DLD1 (cell line): Measurements from ENCODE around the gene PGGHG.
"Not testable (repeated sequence)": the region's sequence is repeated elsewhere in the genome, so short reads cannot be mapped to it uniquely, and the experiment has no call there.

ENCODE experiments used
- in situ Hi-C: cut with HindIII; loops from 2 replicates; pipeline ENCODE4 v1.10.0; 2017; ENCODE audit warnings: low sequenced_read_pairs

Gene PGGHG

GRCh38 chr11:284105-285020 is 4.6 kb upstream of the PGGHG start:
- in situ Hi-C loops, result no loop called here

GRCh38 chr11:285021-285893 is 3.7 kb upstream of the PGGHG start:
- in situ Hi-C loops, result no loop called here

GRCh38 chr11:285894-286220 is 3.1 kb upstream of the PGGHG start:
- in situ Hi-C loops, result no loop called here

GRCh38 chr11:286977-287820 is 1.7 kb upstream of the PGGHG start:
- in situ Hi-C loops, result not testable (repeated sequence)

GRCh38 chr11:287821-288477 is 977 bp upstream of the PGGHG start:
- in situ Hi-C loops, result no loop called here

- in situ Hi-C loops, result no loop called here
These were observed 429 bp downstream of the PGGHG start for GRCh38 chr11:289398-289711.

- in situ Hi-C loops, result no loop called here
These were observed 1.0 kb downstream of the PGGHG start for GRCh38 chr11:289712-290620.

GRCh38 chr11:290621-291231 is 1.8 kb downstream of the PGGHG start:
- in situ Hi-C loops, result no loop called here

- in situ Hi-C loops, result no loop called here
These were observed 2.6 kb downstream of the PGGHG start for GRCh38 chr11:291281-292210.

- in situ Hi-C loops, result no loop called here
These were observed 3.5 kb downstream of the PGGHG start for GRCh38 chr11:292211-293121.

GRCh38 chr11:293271-293851 is 4.4 kb downstream of the PGGHG start:
- in situ Hi-C loops, result no loop called here

- in situ Hi-C loops, result no loop called here
These were observed 5.1 kb downstream of the PGGHG start for GRCh38 chr11:293852-294661.

- in situ Hi-C loops, result no loop called here
These were observed 5.9 kb downstream of the PGGHG start for GRCh38 chr11:294780-295179.

- in situ Hi-C loops, result no loop called here
These were observed 6.6 kb downstream of the PGGHG start for GRCh38 chr11:295351-296170.
